Measurements from ENCODE around the gene USP34. TPM values are rescaled to one million over a fixed set of nuclear protein-coding genes. Genes with fewer than 3 reads are reported as not detected.

The USP34 gene
- total RNA-seq, 1 experiment from 2014 or later = 89.4 TPM

GRCh38 chr2:61334466-61334865 lies 136.4 kb downstream of the USP34 start:
- H3K4me1 Mint-ChIP-seq (ENCODE audit: low read depth, unreplicated experiment) = no peaks in the 10 kb centered on the region
- no peak for DNase-seq
- no TSS peak for BruUV-seq (replicated peaks)
- no peak for TF ChIP-seq CTCF (IDR thresholded peaks at IDR 0.05; ENCODE audit: unreplicated experiment)
- no peak overlapping the region for H3K4me3 Mint-ChIP-seq (ENCODE audit: low read depth, unreplicated experiment)
- no peaks in the 10 kb centered on the region for H3K27me3 Mint-ChIP-seq (ENCODE audit: unreplicated experiment)
- CTCF ChIA-PET = no interaction called here
- H3K9me3 Mint-ChIP-seq (ENCODE audit: low read depth, unreplicated experiment) = no peaks in the 10 kb centered on the region
- no peak overlapping the region for H3K27ac Mint-ChIP-seq (ENCODE audit: unreplicated experiment)
- intact Hi-C loops (cut with micrococcal nuclease; ENCODE audit: unreplicated experiment) = no loop called here
- peaks cover 18% of the 10 kb centered on the region for H3K36me3 Mint-ChIP-seq (ENCODE audit: insufficient read depth, unreplicated experiment)

GRCh38 chr2:61328707-61329251 lies 142.1 kb downstream of the USP34 start:
- H3K27ac Mint-ChIP-seq (ENCODE audit: unreplicated experiment) = no peak overlapping the region
- H3K36me3 Mint-ChIP-seq (ENCODE audit: insufficient read depth, unreplicated experiment) = peaks cover 30% of the 10 kb centered on the region
- no peak overlapping the region for H3K4me3 Mint-ChIP-seq (ENCODE audit: low read depth, unreplicated experiment)
- intact Hi-C loops (cut with micrococcal nuclease; ENCODE audit: unreplicated experiment) = no loop called here
- no peaks in the 10 kb centered on the region for H3K9me3 Mint-ChIP-seq (ENCODE audit: low read depth, unreplicated experiment)
- no peak for DNase-seq
- no peaks in the 10 kb centered on the region for H3K4me1 Mint-ChIP-seq (ENCODE audit: low read depth, unreplicated experiment)
- no peaks in the 10 kb centered on the region for H3K27me3 Mint-ChIP-seq (ENCODE audit: unreplicated experiment)
- no TSS peak for BruUV-seq (replicated peaks)
- no peak for TF ChIP-seq CTCF (IDR thresholded peaks at IDR 0.05; ENCODE audit: unreplicated experiment)
- CTCF ChIA-PET = no interaction called here

GRCh38 chr2:61327173-61327572 lies 143.7 kb downstream of the USP34 start:
- BruUV-seq (replicated peaks) = no TSS peak
- TF ChIP-seq CTCF (IDR thresholded peaks at IDR 0.05; ENCODE audit: unreplicated experiment) = no peak
- intact Hi-C loops (cut with micrococcal nuclease; ENCODE audit: unreplicated experiment) = no loop called here
- no peak overlapping the region for H3K4me3 Mint-ChIP-seq (ENCODE audit: low read depth, unreplicated experiment)
- H3K27ac Mint-ChIP-seq (ENCODE audit: unreplicated experiment) = no peak overlapping the region
- H3K9me3 Mint-ChIP-seq (ENCODE audit: low read depth, unreplicated experiment) = no peaks in the 10 kb centered on the region
- H3K36me3 Mint-ChIP-seq (ENCODE audit: insufficient read depth, unreplicated experiment) = peaks cover 37% of the 10 kb centered on the region
- H3K4me1 Mint-ChIP-seq (ENCODE audit: low read depth, unreplicated experiment) = no peaks in the 10 kb centered on the region
- H3K27me3 Mint-ChIP-seq (ENCODE audit: unreplicated experiment) = no peaks in the 10 kb centered on the region
- CTCF ChIA-PET = no interaction called here
- no peak for DNase-seq

GRCh38 chr2:61326423-61326822 lies 144.5 kb downstream of the USP34 start:
- CTCF ChIA-PET = no interaction called here
- Mint-ChIP-seq H3K4me1 (ENCODE audit: low read depth, unreplicated experiment) (no peaks in the 10 kb centered on the region), H3K9me3 (ENCODE audit: low read depth, unreplicated experiment) (no peaks in the 10 kb centered on the region), H3K27ac (ENCODE audit: unreplicated experiment) (no peak overlapping the region), H3K36me3 (ENCODE audit: insufficient read depth, unreplicated experiment) (peaks cover 37% of the 10 kb centered on the region), H3K4me3 (ENCODE audit: low read depth, unreplicated experiment) (no peak overlapping the region), H3K27me3 (ENCODE audit: unreplicated experiment) (no peaks in the 10 kb centered on the region)
- no peak for DNase-seq
- intact Hi-C loops (cut with micrococcal nuclease; ENCODE audit: unreplicated experiment) = no loop called here
- no TSS peak for BruUV-seq (replicated peaks)
- no peak for TF ChIP-seq CTCF (IDR thresholded peaks at IDR 0.05; ENCODE audit: unreplicated experiment)
